HG03045 (cell line): ENCODE measurements around the gene C1QTNF5.
A peak's percentile ranks its signal among the peaks of the same experiment; 100 is the strongest.
"Not testable (repeated sequence)": the region's sequence is repeated elsewhere in the genome, so short reads cannot be mapped to it uniquely, and the experiment has no call there.

Experiments
- ATAC-seq: cut with Tn5 transposase; IDR thresholded peaks from one replicate; pipeline ENCODE4 v1.9.1; 2021; ENCODE audit warnings: mild to moderate bottlenecking, moderate library complexity; ENCODE audit not compliant: unreplicated experiment

Gene C1QTNF5

DNA sequence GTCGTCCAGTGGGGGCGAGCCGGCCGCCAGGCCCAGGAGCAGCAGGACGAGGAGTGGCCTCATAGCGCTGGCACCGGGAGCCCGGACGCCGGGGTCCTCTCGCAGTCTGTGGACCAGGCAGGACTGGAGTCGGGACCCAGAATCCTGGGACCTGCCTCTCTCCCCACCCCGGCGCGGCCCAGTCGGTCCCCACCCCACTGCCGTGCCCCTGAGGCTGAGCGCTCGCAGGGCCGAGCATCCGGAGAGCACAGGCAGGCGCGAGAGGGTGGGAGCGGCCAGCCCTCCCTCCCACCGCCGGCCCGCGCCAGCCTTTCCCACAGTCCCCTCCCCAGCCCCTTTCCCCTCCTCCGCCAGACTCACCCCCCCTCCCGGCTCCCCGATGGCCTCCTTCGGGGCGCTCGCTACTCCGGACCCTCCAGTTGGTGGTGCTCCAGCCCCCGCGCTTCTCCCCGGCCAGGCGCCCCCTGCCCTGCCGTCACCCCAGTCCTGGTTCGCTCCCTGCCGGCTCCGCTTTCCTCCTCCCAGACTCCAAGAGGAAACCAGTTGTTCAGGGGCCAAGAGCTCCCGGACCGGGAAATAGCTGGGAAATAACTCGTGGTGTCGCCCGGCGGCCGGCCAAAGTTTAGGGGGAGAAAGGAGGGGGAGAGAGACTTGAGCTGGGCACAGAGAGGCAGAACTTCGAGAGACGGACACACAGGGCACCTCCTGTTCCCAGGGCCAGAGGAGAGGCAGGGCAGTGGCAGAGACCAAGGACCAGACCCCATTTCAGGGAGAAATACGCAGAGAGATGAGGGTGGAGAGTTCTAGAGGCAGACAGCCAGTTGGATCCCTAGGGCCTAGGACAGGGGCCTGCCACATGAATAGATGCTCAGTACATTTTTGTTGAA is at the start of gene C1QTNF5:
Gene C1QTNF5, minus strand, starts transcription at position 549 of the 887 bp plus-strand sequence. Its CDS starts 486 bp downstream, at position 63.
- no peak for ATAC-seq

DNA sequence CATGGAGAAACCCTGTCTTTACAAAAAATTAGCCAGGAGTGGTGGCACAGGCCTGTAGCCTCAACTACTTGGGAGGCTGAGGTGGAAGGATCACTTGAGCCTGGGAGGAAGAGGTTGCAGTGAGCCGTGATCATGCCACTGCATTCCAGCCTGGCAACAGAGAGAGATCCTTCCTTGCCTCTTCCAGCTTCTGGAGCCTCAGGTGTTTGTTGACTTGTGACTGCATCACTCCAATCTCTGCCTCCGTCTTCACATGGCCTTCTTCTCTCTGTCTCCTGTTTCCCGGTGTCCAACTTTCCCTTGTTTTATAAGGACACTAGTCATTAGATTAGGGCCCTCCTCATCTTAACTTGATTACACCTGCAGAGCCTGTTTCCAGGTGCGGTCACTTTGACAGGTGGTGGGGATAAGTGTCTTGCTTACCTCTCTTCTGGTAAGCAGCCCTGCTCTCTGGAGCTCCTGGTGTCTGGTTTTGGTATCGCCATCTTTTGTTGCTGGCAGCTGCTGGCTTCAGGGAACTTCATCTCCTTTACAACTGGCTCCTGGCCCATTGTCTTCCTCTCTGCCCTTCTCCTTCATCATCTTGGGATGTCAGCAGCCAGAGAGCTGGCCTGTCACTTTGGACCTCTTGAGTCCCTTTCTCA is 49.0 kb upstream of the C1QTNF5 start:
- no peak for ATAC-seq

DNA sequence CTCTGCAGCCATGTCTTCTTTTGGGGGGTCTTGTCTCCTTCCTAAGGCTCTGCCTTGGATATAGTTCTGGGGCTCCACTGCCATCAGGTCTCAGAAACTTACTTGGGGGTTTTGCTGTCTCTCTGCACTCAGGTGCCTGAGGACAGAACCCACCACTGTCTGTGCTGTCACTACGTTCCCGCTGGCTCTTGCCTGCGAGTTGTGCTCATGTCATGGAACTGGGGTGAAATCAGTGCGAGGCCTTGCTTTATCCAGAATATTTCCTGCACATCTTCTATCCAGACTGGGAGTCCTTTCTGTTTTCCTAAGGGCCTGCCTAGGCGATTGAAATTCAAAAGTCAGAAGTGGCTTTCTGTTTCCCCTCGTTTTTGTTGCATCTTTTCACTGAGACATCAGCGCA is 47.4 kb upstream of the C1QTNF5 start:
- ATAC-seq, result no peak

DNA sequence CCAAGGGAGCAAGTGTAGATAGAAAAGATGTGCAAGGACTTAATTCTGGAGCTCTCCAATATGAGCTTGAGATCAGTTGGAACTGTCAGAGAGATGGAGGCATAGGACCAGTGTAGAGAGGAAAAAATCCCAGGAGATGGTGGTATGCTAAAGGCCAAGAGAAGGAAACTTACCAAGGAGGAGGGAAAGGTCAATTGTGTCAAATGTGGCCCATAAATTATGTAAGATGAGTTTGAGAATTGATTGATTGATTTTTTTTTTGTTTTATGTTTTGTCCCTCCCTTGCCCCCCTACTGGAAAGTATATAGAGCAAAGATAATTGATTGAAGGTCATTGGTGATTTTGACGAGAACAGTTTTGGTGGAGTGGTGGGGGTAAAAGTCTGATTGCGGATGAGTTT is 43.6 kb upstream of the C1QTNF5 start:
- ATAC-seq, result no peak

GRCh38 chr11:119382513-119382912 is 41.8 kb upstream of the C1QTNF5 start:
- ATAC-seq, result not testable (repeated sequence)

DNA sequence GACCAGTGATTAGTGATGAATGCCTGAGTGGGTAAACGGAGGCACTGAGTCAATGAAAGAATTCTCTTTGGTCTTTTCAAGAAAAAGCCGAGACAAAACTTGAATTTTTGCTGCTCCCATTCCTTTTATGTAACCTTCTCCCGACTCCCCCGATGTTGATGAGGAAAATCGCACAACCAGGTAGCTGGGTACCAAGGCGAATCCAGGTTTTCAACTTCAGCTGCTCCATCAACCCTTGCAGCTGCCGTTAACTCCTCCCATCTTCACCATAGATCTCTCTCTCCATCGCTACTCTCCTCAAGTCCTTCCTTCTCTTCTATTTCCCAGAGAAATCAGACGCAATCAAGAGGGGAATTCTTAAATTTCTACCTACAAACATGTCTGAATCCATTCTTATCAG is 41.4 kb upstream of the C1QTNF5 start:
- ATAC-seq, result no peak

DNA sequence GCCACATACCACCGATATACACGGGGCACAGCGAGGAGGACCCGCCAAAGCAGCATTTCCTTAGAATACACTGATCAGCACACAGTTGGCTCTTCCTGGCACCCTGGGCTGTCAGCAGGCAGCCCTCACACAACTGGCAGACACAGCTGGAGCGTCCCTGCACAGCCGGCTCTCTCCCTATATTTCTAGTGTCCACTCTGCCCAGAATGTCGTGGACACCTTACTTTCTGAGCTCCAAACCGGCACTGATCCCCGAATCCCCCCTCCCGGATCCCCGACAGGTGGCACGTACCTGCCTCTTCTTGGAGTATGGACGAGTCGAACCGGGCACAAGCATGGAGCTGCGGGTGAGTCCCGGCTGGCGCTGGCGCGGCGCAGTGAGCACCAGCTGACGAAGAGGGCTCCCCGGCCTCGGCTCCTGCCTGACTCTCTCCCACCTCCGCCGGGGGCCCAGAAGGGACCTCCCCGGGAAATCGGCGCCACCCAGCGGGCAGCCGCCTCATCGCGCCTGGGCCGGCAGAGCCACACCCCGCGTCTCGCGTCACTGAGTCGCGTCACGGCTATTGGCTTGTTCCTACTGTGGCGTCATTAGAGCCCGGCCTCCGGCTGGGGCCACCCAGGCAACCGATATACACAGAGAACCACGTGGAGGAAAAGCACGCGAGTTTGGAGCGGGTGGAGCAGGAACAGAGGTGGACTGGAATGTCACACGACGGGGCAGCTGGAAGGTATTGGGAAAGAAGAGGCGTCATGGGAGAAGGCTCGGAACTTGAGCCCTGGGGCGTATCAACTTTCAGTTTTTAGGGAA is 40.7 kb upstream of the C1QTNF5 start, which contains the start of gene USP2:
Gene USP2, minus strand, starts transcription at position 510 of the 808 bp plus-strand sequence. CDS start 8,210 bp downstream, outside the sequence.
- peak; percentile 97 for ATAC-seq

- ATAC-seq, result no peak
Measured at GRCh38 chr11:119380827-119381180, 40.1 kb upstream of the C1QTNF5 start.

DNA sequence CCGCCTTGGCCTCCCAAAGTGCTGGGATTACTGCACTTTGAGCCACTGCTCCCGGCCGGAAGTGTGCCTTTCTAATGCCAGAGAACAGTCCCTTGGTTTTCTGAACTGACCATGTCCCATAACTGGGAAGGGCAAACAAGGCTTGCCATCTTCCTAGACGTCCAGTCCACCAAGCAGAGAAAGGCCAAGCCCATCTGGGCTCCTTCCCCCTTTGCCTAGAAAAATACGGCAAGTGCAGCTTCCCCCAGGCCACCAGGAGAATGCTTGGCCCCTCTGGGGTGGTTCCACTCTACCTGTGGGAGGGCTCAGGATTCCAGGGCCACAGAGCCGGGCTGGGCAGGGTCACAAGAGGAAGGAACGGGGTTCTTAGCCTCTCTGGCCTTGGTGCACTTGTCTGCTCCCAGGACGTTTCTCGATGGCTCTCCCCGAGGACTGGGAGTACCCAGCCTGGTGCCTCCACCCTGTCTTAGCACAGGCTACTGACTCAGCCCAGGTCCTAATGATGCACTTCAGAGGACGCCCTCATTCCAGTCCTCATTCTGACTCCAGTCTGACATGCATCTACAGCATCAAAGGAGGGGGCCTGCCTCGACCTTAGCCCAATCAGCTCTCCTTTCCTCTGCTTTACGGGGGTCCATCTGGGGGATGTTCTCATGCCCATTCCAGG is 39.6 kb upstream of the C1QTNF5 start:
- ATAC-seq, result no peak

DNA sequence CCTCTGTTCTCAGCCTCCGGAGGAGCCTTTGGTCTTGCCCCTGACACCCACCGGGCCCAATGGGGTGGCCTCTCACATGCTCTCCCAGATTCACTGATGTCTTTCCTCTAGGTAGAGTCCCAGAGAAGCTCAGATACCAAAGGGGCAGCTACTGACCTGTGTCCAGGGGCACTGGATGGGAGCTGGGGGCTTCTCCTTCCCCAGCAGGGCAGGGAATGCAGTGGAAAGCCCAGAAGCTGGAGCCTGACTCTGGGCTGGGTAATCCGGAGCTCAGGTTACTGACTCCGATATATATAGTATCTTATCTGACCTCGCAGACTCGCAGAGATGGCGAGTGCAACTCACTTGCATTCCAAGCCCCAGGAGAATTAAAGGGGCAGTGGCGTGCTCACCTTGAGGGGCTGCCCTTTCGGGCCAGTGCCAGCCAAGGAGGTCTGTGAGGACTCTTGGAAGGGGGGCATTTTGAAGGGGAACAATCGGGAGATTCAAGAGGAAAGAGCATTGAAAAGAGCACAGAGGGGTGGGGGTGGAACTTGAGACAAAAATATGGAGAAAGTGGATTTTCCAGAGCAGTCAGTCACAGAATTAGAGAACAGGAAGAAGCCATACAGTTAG is 38.3 kb upstream of the C1QTNF5 start:
- no peak for ATAC-seq

DNA sequence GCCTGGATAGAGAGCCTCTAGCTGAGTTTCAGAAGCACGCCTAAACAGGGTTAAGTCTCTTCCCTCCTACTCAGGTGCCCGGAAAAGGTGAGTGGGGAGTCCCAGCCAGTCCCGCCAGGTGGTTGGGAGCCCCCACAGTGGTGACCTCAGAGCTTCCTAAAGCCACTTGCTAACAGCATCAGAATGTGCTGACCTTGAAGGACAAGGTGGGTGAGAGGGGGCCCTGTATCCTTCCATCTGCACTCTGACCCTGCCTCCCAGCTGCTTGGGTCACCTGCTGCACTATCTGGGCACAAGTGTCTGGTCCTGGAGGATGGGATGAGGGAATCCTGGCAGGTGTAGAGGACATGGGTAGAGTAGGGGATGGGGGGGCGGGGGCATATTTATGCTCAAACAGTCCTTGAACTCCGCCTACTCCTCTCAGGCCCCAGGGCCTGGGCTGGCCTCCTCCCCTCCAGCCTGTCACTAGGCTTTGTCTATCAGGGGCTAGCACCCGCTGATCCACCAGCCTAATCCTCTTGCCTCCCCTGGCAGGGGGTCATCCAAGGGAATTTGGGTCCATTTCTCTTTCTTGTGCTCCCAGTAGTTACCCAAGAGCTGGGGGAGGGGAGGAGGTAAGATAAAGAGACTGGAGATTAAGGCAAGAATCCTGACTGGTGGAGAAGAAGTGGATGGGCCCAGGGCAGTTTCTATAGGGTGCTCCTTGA is 37.4 kb upstream of the C1QTNF5 start:
- no peak for ATAC-seq

GRCh38 chr11:119377112-119377901 is 36.6 kb upstream of the C1QTNF5 start:
- no peak for ATAC-seq

- no peak for ATAC-seq
Measured at GRCh38 chr11:119376197-119376847, 35.6 kb upstream of the C1QTNF5 start.

- no peak for ATAC-seq
Measured at GRCh38 chr11:119375337-119376196, 34.9 kb upstream of the C1QTNF5 start.

DNA sequence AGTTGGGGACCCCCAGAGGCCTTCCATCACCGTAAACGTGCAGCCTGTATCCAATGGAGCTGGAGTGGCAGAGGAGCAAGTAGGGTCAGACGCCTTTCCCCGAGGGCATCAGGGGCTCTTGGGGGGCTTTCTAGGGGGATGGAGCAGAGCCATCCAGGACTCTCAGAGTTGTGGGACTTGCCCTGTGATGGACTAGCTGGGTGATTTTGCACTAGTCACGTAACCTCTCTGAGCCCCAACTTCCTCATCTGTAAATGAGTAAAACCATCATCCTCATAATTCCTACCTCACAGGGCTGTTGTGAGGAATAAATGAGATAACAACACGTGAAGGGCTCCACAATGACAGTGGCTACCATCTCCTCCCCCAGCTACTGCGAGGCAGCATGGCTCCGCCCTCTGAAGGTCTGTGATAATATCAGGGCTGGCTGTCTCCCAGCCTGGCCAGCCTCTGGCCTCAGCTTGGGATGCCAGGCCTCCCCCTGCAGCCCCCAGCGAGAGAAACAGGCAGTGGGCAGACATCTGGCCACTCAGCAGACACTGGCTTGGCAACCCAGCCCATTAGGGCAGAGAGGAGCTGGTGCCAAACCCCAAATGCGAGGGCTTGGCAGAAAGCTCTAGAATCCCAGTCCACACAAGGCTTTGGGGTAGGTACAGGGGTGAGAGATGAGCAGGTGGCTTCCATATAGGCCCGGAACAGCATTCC is 34.1 kb upstream of the C1QTNF5 start:
- ATAC-seq, result no peak

GRCh38 chr11:119373921-119374631 is 33.4 kb upstream of the C1QTNF5 start:
- no peak for ATAC-seq
